Measurements from ENCODE around the gene CALD1.

GRCh38 chr7:134933460-134934068, 154.1 kb downstream of the CALD1 start:
- TF ChIP-seq CTCF (tag by site-specific recombination; IDR thresholded peaks at IDR 0.05): no peak
- TF ChIP-seq PRDM4 (tag by site-specific recombination; IDR thresholded peaks at IDR 0.05): no peak
- TF ChIP-seq ZSCAN5A (tag by site-specific recombination; IDR thresholded peaks at IDR 0.05): no peak
- no peak for TF ChIP-seq ELK4 (IDR thresholded peaks at IDR 0.05; ENCODE audit: borderline replicate concordance, low read depth, low read length)
- TF ChIP-seq ZFP41 (tag by site-specific recombination; IDR thresholded peaks at IDR 0.05; ENCODE audit: borderline replicate concordance): no peak
- no peak for TF ChIP-seq ZNF138 (tag by site-specific recombination; IDR thresholded peaks at IDR 0.05; ENCODE audit: borderline replicate concordance)
- no peak for TF ChIP-seq ZBTB11 (tag by site-specific recombination; conservative IDR thresholded peaks at IDR 0.05; ENCODE audit: low read depth)
- no peak for TF ChIP-seq ZNF768 (tag by site-specific recombination; IDR thresholded peaks at IDR 0.05)
- TF ChIP-seq ZNF513 (tag by site-specific recombination; IDR thresholded peaks at IDR 0.05): no peak

All from HEK293 (cell line).